Measurements from ENCODE around the gene MT1G. TPM values are rescaled to one million over a fixed set of nuclear protein-coding genes. Genes with fewer than 3 reads are reported as not detected.

The MT1G gene
- total RNA-seq, 1 experiment from 2014 or later = not detected

GRCh38 chr16:56630134-56630533 is 37.7 kb downstream of the MT1G start:
- H3K9me3 ChIP-seq = no peaks in the 10 kb centered on the region
- BruUV-seq (replicated peaks) = no TSS peak
- H3K4me3 ChIP-seq (ENCODE audit: low read depth, low read length) = no peak overlapping the region
- POLR2A ChIA-PET = no interaction called here
- Mint-ChIP-seq H3K27ac (ENCODE audit: unreplicated experiment) (no peak overlapping the region), H3K36me3 (ENCODE audit: insufficient read depth, unreplicated experiment) (no peaks in the 10 kb centered on the region), H3K4me3 (ENCODE audit: unreplicated experiment) (no peak overlapping the region), H3K4me1 (ENCODE audit: low read depth, unreplicated experiment) (peaks cover 5% of the 10 kb centered on the region), H3K27me3 (ENCODE audit: insufficient read depth, unreplicated experiment) (peaks cover 30% of the 10 kb centered on the region), H3K9me3 (ENCODE audit: unreplicated experiment) (no peaks in the 10 kb centered on the region)
- CTCF ChIA-PET = interaction anchor here (0.6 kb wide), 2 partner anchors 11 to 22 kb away, joined by 3 read pairs; partner anchors contain the start of gene MT2A
- TF ChIP-seq, protein P1, sequence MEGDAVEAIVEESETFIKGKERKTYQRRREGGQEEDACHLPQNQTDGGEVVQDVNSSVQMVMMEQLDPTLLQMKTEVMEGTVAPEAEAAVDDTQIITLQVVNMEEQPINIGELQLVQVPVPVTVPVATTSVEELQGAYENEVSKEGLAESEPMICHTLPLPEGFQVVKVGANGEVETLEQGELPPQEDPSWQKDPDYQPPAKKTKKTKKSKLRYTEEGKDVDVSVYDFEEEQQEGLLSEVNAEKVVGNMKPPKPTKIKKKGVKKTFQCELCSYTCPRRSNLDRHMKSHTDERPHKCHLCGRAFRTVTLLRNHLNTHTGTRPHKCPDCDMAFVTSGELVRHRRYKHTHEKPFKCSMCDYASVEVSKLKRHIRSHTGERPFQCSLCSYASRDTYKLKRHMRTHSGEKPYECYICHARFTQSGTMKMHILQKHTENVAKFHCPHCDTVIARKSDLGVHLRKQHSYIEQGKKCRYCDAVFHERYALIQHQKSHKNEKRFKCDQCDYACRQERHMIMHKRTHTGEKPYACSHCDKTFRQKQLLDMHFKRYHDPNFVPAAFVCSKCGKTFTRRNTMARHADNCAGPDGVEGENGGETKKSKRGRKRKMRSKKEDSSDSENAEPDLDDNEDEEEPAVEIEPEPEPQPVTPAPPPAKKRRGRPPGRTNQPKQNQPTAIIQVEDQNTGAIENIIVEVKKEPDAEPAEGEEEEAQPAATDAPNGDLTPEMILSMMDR (IDR thresholded peaks at IDR 0.05; ENCODE audit: insufficient read depth in 1 of 2, low read depth in 1 of 2, low read length in 1 of 2, severe bottlenecking in 1 of 2, unreplicated experiment in 1 of 2) = no peak
- H3K36me3 ChIP-seq (ENCODE audit: control insufficient read depth, insufficient read depth, low read length) = no peaks in the 10 kb centered on the region
- H3K27me3 ChIP-seq (replicated peaks; ENCODE audit: control insufficient read depth, insufficient read depth, low read length) = peaks cover 6% of the 10 kb centered on the region; the same call in 1 of the 2 replicates
- intact Hi-C loops (cut with micrococcal nuclease; ENCODE audit: unreplicated experiment) = no loop called here
- no peaks in the 10 kb centered on the region for H3K4me1 ChIP-seq
- DNase-seq = no peak

- BruUV-seq (replicated peaks) = no TSS peak
- Histone ChIP-seq H3K36me3 (ENCODE audit: control insufficient read depth, insufficient read depth, low read length) (no peaks in the 10 kb centered on the region), H3K27me3 (replicated peaks; ENCODE audit: control insufficient read depth, insufficient read depth, low read length) (peaks cover 6% of the 10 kb centered on the region; the same call in 1 of the 2 replicates), H3K4me1 (no peaks in the 10 kb centered on the region), H3K9me3 (no peaks in the 10 kb centered on the region), H3K4me3 (ENCODE audit: low read depth, low read length) (no peak overlapping the region)
- peaks cover 24% of the 10 kb centered on the region for H3K27me3 Mint-ChIP-seq (ENCODE audit: insufficient read depth, unreplicated experiment)
- POLR2A ChIA-PET = no interaction called here
- no peaks in the 10 kb centered on the region for H3K36me3 Mint-ChIP-seq (ENCODE audit: insufficient read depth, unreplicated experiment)
- no peak overlapping the region for H3K27ac Mint-ChIP-seq (ENCODE audit: unreplicated experiment)
- peaks cover 5% of the 10 kb centered on the region for H3K4me1 Mint-ChIP-seq (ENCODE audit: low read depth, unreplicated experiment)
- no peaks in the 10 kb centered on the region for H3K9me3 Mint-ChIP-seq (ENCODE audit: unreplicated experiment)
- CTCF ChIA-PET = interaction anchor here (0.6 kb wide), 1 partner anchor 11 kb away, joined by 3 read pairs; no protein-coding TSS in a partner anchor
- TF ChIP-seq, protein P1 (IDR thresholded peaks at IDR 0.05; ENCODE audit: insufficient read depth in 1 of 2, low read depth in 1 of 2, low read length in 1 of 2, severe bottlenecking in 1 of 2, unreplicated experiment in 1 of 2) = no peak
- no peak for DNase-seq
- H3K4me3 Mint-ChIP-seq (ENCODE audit: unreplicated experiment) = no peak overlapping the region
- intact Hi-C loops (cut with micrococcal nuclease; ENCODE audit: unreplicated experiment) = no loop called here
These were observed 38.3 kb downstream of the MT1G start for GRCh38 chr16:56629531-56629930.

GRCh38 chr16:56628486-56629350 is 39.1 kb downstream of the MT1G start:
- no peaks in the 10 kb centered on the region for H3K9me3 Mint-ChIP-seq (ENCODE audit: unreplicated experiment)
- no peak overlapping the region for H3K4me3 ChIP-seq (ENCODE audit: low read depth, low read length)
- H3K4me1 Mint-ChIP-seq (ENCODE audit: low read depth, unreplicated experiment) = peaks cover 5% of the 10 kb centered on the region
- DNase-seq = no peak
- H3K4me1 ChIP-seq = no peaks in the 10 kb centered on the region
- H3K27me3 ChIP-seq (replicated peaks; ENCODE audit: control insufficient read depth, insufficient read depth, low read length) = peaks cover 6% of the 10 kb centered on the region; the same call in 1 of the 2 replicates
- no peaks in the 10 kb centered on the region for H3K36me3 ChIP-seq (ENCODE audit: control insufficient read depth, insufficient read depth, low read length)
- H3K36me3 Mint-ChIP-seq (ENCODE audit: insufficient read depth, unreplicated experiment) = no peaks in the 10 kb centered on the region
- TF ChIP-seq, protein P1 (IDR thresholded peaks at IDR 0.05; ENCODE audit: insufficient read depth in 1 of 2, low read depth in 1 of 2, low read length in 1 of 2, severe bottlenecking in 1 of 2, unreplicated experiment in 1 of 2) = no peak
- BruUV-seq (replicated peaks) = no TSS peak
- H3K27me3 Mint-ChIP-seq (ENCODE audit: insufficient read depth, unreplicated experiment) = peaks cover 21% of the 10 kb centered on the region
- no peaks in the 10 kb centered on the region for H3K9me3 ChIP-seq
- H3K27ac Mint-ChIP-seq (ENCODE audit: unreplicated experiment) = no peak overlapping the region
- ChIA-PET CTCF (no interaction called here), POLR2A (no interaction called here)
- intact Hi-C loops (cut with micrococcal nuclease; ENCODE audit: unreplicated experiment) = no loop called here
- no peak overlapping the region for H3K4me3 Mint-ChIP-seq (ENCODE audit: unreplicated experiment)

Data from Caco-2 (cell line).